ENCODE measurements around the gene CYP3A7. TPM values are rescaled to one million over a fixed set of nuclear protein-coding genes. Genes with fewer than 3 reads are reported as not detected.
"Not testable (repeated sequence)": the region's sequence is repeated elsewhere in the genome, so short reads cannot be mapped to it uniquely, and the experiment has no call there.

Gene CYP3A7
- total RNA-seq, 1 experiment from 2014 or later, result not detected

GRCh38 chr7:99778880-99779279 is 43.9 kb upstream of the CYP3A7 start:
- Histone ChIP-seq H3K79me2 (ENCODE audit: low read length) (no peaks in the 10 kb centered on the region), H3K9me2 (replicated peaks; ENCODE audit: low read length) (no peaks in the 10 kb centered on the region), H3K36me3 (ENCODE audit: low read depth, low read length) (no peaks in the 10 kb centered on the region), H4K20me1 (ENCODE audit: low read length) (no peaks in the 10 kb centered on the region), H3K27ac (ENCODE audit: low read length) (no peak overlapping the region), H3K4me3 (ENCODE audit: low read length) (no peak overlapping the region), H3K9ac (ENCODE audit: low read length) (no peak overlapping the region), H3K27me3 (ENCODE audit: low read length) (0 out of 2 replicates have a peak, but pooled peaks cover 12% of the 10 kb centered on the region), H3K4me1 (ENCODE audit: insufficient read depth, low read length) (no peaks in the 10 kb centered on the region), H3F3A (ENCODE audit: low read length, unreplicated experiment) (no peaks in the 10 kb centered on the region), H2AFZ (ENCODE audit: low read length) (no peak overlapping the region), H3K4me2 (ENCODE audit: low read length) (no peak overlapping the region), H3K9me3 (ENCODE audit: low read length) (no peaks in the 10 kb centered on the region)
- DNase-seq (no peak), ATAC-seq (no peak)
- no TSS peak for BruUV-seq (replicated peaks)
- no peak for TF ChIP-seq EZH2phosphoT487 (IDR thresholded peaks at IDR 0.05; ENCODE audit: borderline replicate concordance, low read length)
- TF ChIP-seq EZH2 (IDR thresholded peaks at IDR 0.05; ENCODE audit: low read length, unreplicated experiment), result no peak
- TF ChIP-seq CTCF (conservative IDR thresholded peaks at IDR 0.05; ENCODE audit: low read depth, low read length), result no peak
- intact Hi-C loops (cut with micrococcal nuclease), result no loop called here
- POLR2A ChIA-PET (ENCODE audit: unreplicated experiment), result no interaction called here
- CTCF ChIA-PET, result no interaction called here

- H3K79me2 ChIP-seq (ENCODE audit: low read length); H3K9ac ChIP-seq (ENCODE audit: low read length); DNase-seq; intact Hi-C loops (cut with micrococcal nuclease); H3K36me3 ChIP-seq (ENCODE audit: low read depth, low read length); POLR2A ChIA-PET (ENCODE audit: unreplicated experiment); H4K20me1 ChIP-seq (ENCODE audit: low read length); H3K4me2 ChIP-seq (ENCODE audit: low read length); ATAC-seq; H3K9me3 ChIP-seq (ENCODE audit: low read length); H2AFZ ChIP-seq (ENCODE audit: low read length); H3K4me1 ChIP-seq (ENCODE audit: insufficient read depth, low read length); BruUV-seq (replicated peaks); CTCF ChIA-PET; H3K4me3 ChIP-seq (ENCODE audit: low read length); H3K9me2 ChIP-seq (replicated peaks; ENCODE audit: low read length); H3K27me3 ChIP-seq (ENCODE audit: low read length); H3F3A ChIP-seq (ENCODE audit: low read length, unreplicated experiment); H3K27ac ChIP-seq (ENCODE audit: low read length): not testable (repeated sequence)
Observed at GRCh38 chr7:99773395-99773794, 38.4 kb upstream of the CYP3A7 start.

- Histone ChIP-seq H3K27ac (ENCODE audit: low read length) (no peak overlapping the region), H3K79me2 (ENCODE audit: low read length) (no peaks in the 10 kb centered on the region), H3F3A (ENCODE audit: low read length, unreplicated experiment) (no peaks in the 10 kb centered on the region), H3K4me2 (ENCODE audit: low read length) (no peak overlapping the region), H4K20me1 (ENCODE audit: low read length) (no peaks in the 10 kb centered on the region), H3K9me3 (ENCODE audit: low read length) (0 out of 2 replicates have a peak, but pooled peaks cover 10% of the 10 kb centered on the region), H3K9ac (ENCODE audit: low read length) (no peak overlapping the region), H2AFZ (ENCODE audit: low read length) (no peak overlapping the region), H3K4me3 (ENCODE audit: low read length) (no peak overlapping the region), H3K27me3 (ENCODE audit: low read length) (peaks cover 6% of the 10 kb centered on the region; the same call in 1 of the 2 replicates), H3K4me1 (ENCODE audit: insufficient read depth, low read length) (no peaks in the 10 kb centered on the region), H3K36me3 (ENCODE audit: low read depth, low read length) (no peaks in the 10 kb centered on the region), H3K9me2 (replicated peaks; ENCODE audit: low read length) (no peaks in the 10 kb centered on the region)
- intact Hi-C loops (cut with micrococcal nuclease), result no loop called here
- CTCF ChIA-PET, result no interaction called here
- ATAC-seq, result no peak
- no peak for DNase-seq
- BruUV-seq (replicated peaks), result no TSS peak
- TF ChIP-seq EZH2 (IDR thresholded peaks at IDR 0.05; ENCODE audit: low read length, unreplicated experiment), result no peak
- no peak for TF ChIP-seq CTCF (conservative IDR thresholded peaks at IDR 0.05; ENCODE audit: low read depth, low read length)
- no peak for TF ChIP-seq EZH2phosphoT487 (IDR thresholded peaks at IDR 0.05; ENCODE audit: borderline replicate concordance, low read length)
- POLR2A ChIA-PET (ENCODE audit: unreplicated experiment), result no interaction called here
Observed at GRCh38 chr7:99772565-99772964, 37.6 kb upstream of the CYP3A7 start.

- intact Hi-C loops (cut with micrococcal nuclease), result loop anchor here (10.0 kb wide), 1 partner anchor 95 kb away; the partner anchor contains the start of gene CYP3A5
- H3K27me3 ChIP-seq (ENCODE audit: low read length); H3K27ac ChIP-seq (ENCODE audit: low read length); POLR2A ChIA-PET (ENCODE audit: unreplicated experiment); DNase-seq; H3K79me2 ChIP-seq (ENCODE audit: low read length); H3K4me1 ChIP-seq (ENCODE audit: insufficient read depth, low read length); H2AFZ ChIP-seq (ENCODE audit: low read length); H3K9me3 ChIP-seq (ENCODE audit: low read length); H3K4me3 ChIP-seq (ENCODE audit: low read length); CTCF ChIA-PET; BruUV-seq (replicated peaks); H3F3A ChIP-seq (ENCODE audit: low read length, unreplicated experiment); H3K9ac ChIP-seq (ENCODE audit: low read length); H4K20me1 ChIP-seq (ENCODE audit: low read length); H3K9me2 ChIP-seq (replicated peaks; ENCODE audit: low read length); ATAC-seq; H3K4me2 ChIP-seq (ENCODE audit: low read length); H3K36me3 ChIP-seq (ENCODE audit: low read depth, low read length): not testable (repeated sequence)
Observed at GRCh38 chr7:99769494-99769893, 34.5 kb upstream of the CYP3A7 start.

All from PC-3 (cell line).